Glomerular visceral epithelial cell (primary cell): ENCODE results near the gene KRT4.

Experiments used
- DNase-seq: peaks from one replicate; pipeline ENCODE4 v3.0.0-alpha.2; 2016; ENCODE audit errors: extremely low spot score

KRT4 gene

GRCh38 chr12:52821826-52822660 is 8.1 kb upstream of the KRT4 start:
- DNase-seq = no peak

DNA sequence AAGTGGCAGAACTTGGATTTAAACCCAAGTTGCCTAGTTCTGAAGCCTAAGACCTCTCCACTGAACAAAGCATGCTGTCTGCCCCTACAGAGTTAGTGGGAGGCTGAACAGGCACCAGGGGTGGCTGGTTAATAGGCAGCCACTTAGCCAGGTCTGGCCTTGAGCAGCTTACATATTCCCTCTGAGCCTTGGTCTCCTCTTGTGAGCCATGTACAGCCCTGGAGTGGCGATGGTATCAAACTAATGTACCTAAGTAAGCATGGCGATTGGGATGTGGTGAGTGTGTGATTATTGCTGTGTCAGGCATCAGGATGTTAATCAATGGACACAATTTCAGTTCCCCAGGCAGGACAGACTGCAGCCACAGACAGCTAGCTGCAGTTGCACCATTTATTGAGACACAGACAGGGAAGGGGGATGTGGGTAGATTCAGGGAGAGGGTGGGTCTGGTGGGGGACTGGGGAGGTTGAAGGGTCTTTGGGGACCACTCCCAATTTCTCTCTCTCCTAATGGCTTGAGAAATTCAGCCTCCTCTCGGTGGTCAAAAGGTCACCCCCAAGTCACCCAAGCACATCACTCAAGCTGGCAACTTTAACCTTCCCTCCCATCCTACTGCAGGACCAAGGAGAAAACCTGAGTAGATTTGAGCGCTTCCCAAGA is 7.3 kb upstream of the KRT4 start:
- no peak for DNase-seq

GRCh38 chr12:52820521-52820920 is 6.6 kb upstream of the KRT4 start:
- no peak for DNase-seq

- DNase-seq = no peak
Observed at GRCh38 chr12:52819731-52820510, 6.0 kb upstream of the KRT4 start.

DNA sequence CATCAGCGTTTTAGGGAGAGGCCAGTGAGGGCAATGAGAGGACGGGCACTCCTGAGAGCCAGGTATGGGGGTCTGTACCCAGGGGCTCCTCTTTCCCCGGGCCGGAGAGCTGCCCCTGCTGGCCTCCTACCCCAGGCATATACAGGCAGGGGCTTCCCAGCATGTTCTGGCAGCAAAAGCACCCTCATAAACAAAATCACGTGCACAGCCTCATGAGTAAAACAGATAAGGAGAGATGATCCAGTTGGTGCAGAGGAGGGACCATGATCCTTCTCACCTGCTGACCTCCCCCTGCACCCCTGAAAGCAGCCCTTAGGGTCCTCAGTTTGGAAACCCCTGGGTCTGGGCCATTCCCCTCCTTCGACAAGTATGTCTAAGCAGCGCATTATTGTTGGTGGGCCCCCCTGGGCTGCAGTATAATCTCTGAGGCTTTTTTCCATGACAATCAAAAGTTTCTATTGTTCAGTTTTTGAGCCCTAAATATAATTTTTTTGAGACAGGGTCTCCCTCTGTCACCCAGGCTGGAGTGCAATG is 5.0 kb upstream of the KRT4 start:
- DNase-seq = no peak

DNA sequence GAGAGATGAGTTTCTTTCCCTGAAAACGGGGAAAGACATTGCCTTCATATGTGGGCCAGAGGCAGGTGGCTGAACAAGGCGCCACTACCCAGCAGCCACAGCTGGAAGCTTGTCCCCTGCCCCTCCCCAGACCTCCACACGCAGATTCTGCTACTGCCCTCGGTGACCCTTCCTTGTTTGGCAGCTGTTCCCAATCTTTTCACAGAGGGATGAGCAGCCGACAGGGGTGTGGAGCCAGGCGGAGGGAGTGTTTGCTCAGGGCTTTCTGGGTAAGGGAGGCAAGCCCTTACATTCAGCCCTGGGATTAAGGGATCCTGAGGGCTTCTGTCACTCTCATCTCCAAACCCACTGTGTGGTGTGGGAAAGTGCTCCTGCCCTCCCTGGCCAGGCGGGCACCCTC is 4.5 kb upstream of the KRT4 start:
- no peak for DNase-seq

- no peak for DNase-seq
Observed at GRCh38 chr12:52817699-52818238, 3.9 kb upstream of the KRT4 start.

- no peak for DNase-seq
Observed at GRCh38 chr12:52817003-52817698, 3.2 kb upstream of the KRT4 start.

GRCh38 chr12:52815676-52816588 is 2.0 kb upstream of the KRT4 start:
- DNase-seq = no peak

- no peak for DNase-seq
Observed at GRCh38 chr12:52815161-52815560, 1.2 kb upstream of the KRT4 start.

GRCh38 chr12:52814710-52815155 is 817 bp upstream of the KRT4 start:
- DNase-seq = no peak

- DNase-seq = no peak
Observed at GRCh38 chr12:52813203-52813819, 605 bp downstream of the KRT4 start.

GRCh38 chr12:52812749-52813148 is 1.2 kb downstream of the KRT4 start:
- DNase-seq = no peak

GRCh38 chr12:52812073-52812400 is 1.9 kb downstream of the KRT4 start:
- DNase-seq = no peak

GRCh38 chr12:52811191-52812072 is 2.5 kb downstream of the KRT4 start:
- DNase-seq = no peak

GRCh38 chr12:52810554-52810953 is 3.4 kb downstream of the KRT4 start:
- no peak for DNase-seq

DNA sequence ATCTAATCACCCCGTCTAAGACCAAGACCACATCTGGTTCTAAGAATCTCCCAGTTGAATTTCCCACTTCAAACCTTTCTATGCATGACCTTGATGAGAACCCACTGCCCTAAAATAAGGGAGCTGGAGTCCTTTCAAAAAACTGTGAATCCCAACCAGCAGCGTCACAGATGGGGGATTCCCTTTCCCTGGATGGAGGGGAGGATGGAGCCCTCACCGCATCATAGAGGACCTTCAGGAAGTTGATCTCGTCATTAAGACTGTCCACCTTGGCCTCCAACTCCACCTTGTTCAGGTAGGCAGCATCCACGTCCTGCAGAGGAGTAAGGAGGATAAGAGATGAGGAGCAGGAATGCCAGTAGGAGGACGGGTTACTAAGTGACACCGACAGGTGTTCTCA is 4.8 kb downstream of the KRT4 start:
- no peak for DNase-seq

DNA sequence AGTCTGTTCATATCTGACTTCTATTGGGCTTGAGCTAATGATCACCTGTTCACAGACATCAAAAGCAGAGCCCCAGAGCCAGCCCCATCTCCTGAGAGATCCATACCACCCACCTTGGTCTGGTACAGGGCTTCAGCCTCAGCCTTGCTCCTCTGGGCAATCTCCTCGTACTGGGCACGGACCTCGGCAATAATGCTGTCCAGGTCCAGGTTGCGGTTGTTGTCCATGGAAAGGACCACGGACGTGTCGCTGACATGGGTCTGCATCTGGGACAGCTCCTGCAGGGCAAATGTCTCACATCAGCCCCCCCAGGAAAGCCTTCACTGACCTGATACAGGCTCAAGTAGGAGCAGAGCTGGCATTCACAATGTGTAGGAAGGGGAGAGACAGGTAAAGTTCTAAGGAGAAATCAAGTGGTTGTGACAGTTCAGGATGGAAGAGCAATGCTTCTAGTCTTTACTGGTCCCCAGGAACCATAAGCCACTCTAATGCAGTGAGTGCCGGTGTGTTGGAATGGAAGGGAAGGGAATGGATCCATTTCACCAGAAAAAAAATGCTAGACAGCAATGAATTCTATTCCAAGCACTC is 5.2 kb downstream of the KRT4 start:
- DNase-seq = no peak
